ENCODE results near the gene CTSC. TPM values are rescaled to one million over a fixed set of nuclear protein-coding genes. Genes with fewer than 3 reads are reported as not detected.

The CTSC gene
- polyA plus RNA-seq, 3 donors, result 150 to 415 (median 284) TPM

DNA sequence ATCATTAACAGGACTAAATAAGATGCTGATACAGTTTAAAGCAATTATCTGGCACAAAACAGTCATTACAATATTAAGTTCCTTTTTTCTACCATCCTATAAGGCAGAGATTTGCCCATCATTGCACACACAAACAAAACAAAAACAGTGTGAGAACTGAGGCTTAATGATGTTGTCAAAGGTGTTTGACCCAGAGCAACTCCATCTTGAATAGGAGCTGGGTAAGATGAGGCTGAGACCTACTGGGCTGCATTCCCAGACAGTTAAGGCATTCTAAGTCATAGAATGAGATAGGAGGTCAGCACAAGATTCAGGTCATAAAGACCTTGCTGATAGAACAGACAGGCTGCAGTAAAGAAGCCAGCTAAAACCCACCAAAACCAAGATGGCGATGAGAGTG is 33.2 kb downstream of the CTSC start:
- intact Hi-C loops (cut with micrococcal nuclease), result no loop called here
- H3K9me3 Mint-ChIP-seq, result peaks cover 0 to 2% (median 0%) of the 10 kb centered on the region in 7 donors
- H3K36me3 Mint-ChIP-seq, result peaks cover 75 to 92% of the 10 kb centered on the region in 2 donors
- no peaks in the 10 kb centered on the region for H3K27me3 Mint-ChIP-seq (ENCODE audit: low read depth in 3 of 3)
- H3K79me2 ChIP-seq (ENCODE audit: insufficient read depth, low read length), result peaks cover 17% of the 10 kb centered on the region
- peaks cover 64 to 99% of the 10 kb centered on the region in 2 donors for H3K36me3 ChIP-seq (replicated peaks in 1 of 2; ENCODE audit: control insufficient read depth in 1 of 2, insufficient read depth in 2 of 2, low read length in 2 of 2)
- H3K4me3 ChIP-seq (replicated peaks in 1 of 3; ENCODE audit: low read depth in 2 of 3, low read length in 3 of 3), result no peak overlapping the region
- H3K4me3 Mint-ChIP-seq, result no peak overlapping the region
- H3K27ac ChIP-seq (ENCODE audit: low read depth in 1 of 2, low read length in 2 of 2), result peak overlapping the region in 1 of 2 donors; percentile 50
- H3K4me1 Mint-ChIP-seq, result peaks cover 12% of the 10 kb centered on the region
- H3K9me3 ChIP-seq (replicated peaks in 1 of 2; ENCODE audit: control insufficient read depth in 1 of 2, insufficient read depth in 1 of 2, low read length in 2 of 2), result no peaks in the 10 kb centered on the region
- no peak overlapping the region for H3K9ac ChIP-seq (ENCODE audit: insufficient read depth, low read length, poor library complexity, severe bottlenecking)
- H2AFZ ChIP-seq (ENCODE audit: insufficient read depth, low read depth, low read length, poor library complexity, severe bottlenecking), result no peak overlapping the region
- peaks cover 47% of the 10 kb centered on the region for H4K20me1 ChIP-seq (ENCODE audit: insufficient read depth, low read length)
- no peak overlapping the region for H3K4me2 ChIP-seq (replicated peaks; ENCODE audit: extremely low read depth, low read length, poor library complexity, severe bottlenecking)
- TF ChIP-seq, protein P1, sequence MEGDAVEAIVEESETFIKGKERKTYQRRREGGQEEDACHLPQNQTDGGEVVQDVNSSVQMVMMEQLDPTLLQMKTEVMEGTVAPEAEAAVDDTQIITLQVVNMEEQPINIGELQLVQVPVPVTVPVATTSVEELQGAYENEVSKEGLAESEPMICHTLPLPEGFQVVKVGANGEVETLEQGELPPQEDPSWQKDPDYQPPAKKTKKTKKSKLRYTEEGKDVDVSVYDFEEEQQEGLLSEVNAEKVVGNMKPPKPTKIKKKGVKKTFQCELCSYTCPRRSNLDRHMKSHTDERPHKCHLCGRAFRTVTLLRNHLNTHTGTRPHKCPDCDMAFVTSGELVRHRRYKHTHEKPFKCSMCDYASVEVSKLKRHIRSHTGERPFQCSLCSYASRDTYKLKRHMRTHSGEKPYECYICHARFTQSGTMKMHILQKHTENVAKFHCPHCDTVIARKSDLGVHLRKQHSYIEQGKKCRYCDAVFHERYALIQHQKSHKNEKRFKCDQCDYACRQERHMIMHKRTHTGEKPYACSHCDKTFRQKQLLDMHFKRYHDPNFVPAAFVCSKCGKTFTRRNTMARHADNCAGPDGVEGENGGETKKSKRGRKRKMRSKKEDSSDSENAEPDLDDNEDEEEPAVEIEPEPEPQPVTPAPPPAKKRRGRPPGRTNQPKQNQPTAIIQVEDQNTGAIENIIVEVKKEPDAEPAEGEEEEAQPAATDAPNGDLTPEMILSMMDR (IDR thresholded peaks at IDR 0.05), result no peak
- H3K4me1 ChIP-seq (ENCODE audit: control insufficient read depth in 1 of 2, insufficient read depth in 2 of 2, low read length in 2 of 2), result peaks cover 0 to under 1% of the 10 kb centered on the region in 2 donors
- DNase-seq, result no peak
- no CpG with 5 or more reads among the region's 1 CpG for WGBS (ENCODE audit: insufficient coverage)
- H3K27me3 ChIP-seq (ENCODE audit: control insufficient read depth in 2 of 2, insufficient read depth in 2 of 2, low read length in 2 of 2), result no peaks in the 10 kb centered on the region
- peak overlapping the region in 3 of 7 donors; percentile 7 to 68 (median 17) for H3K27ac Mint-ChIP-seq

DNA sequence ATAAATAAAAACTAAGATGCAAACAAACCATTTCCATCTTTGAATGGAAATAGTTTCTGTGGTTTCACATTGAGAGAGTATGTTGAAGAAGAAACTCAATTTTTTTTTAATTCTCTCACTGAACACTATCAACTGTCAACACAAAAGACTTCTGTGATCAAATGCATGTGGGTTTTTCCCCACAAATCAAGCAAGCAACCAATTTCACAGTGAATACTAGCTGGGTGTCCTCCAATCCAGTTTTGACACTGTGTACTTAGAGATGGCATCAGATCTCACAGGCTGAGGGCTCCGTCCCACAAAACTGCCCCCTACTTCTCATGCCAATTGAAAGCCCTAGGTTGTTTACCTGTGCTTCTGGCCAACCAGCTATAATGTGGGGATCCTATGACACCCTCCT is 34.5 kb downstream of the CTSC start:
- no peaks in the 10 kb centered on the region for H3K27me3 ChIP-seq (ENCODE audit: control insufficient read depth in 2 of 2, insufficient read depth in 2 of 2, low read length in 2 of 2)
- H3K27ac Mint-ChIP-seq, result peak overlapping the region in 1 of 7 donors; percentile 67
- H3K4me1 Mint-ChIP-seq, result peaks cover 22% of the 10 kb centered on the region
- peaks cover 0 to 2% (median 0%) of the 10 kb centered on the region in 7 donors for H3K9me3 Mint-ChIP-seq
- H3K4me3 ChIP-seq (replicated peaks in 1 of 3; ENCODE audit: low read depth in 2 of 3, low read length in 3 of 3), result no peak overlapping the region
- peak overlapping the region in 1 of 2 donors; percentile 54 for H3K27ac ChIP-seq (ENCODE audit: low read depth in 1 of 2, low read length in 2 of 2)
- H2AFZ ChIP-seq (ENCODE audit: insufficient read depth, low read depth, low read length, poor library complexity, severe bottlenecking), result no peak overlapping the region
- TF ChIP-seq, protein P1 (IDR thresholded peaks at IDR 0.05), result no peak
- H3K36me3 Mint-ChIP-seq, result peaks cover 70 to 85% of the 10 kb centered on the region in 2 donors
- no CpG with 5 or more reads among the region's 1 CpG for WGBS (ENCODE audit: insufficient coverage)
- H4K20me1 ChIP-seq (ENCODE audit: insufficient read depth, low read length), result peaks cover 45% of the 10 kb centered on the region
- intact Hi-C loops (cut with micrococcal nuclease), result no loop called here
- no peaks in the 10 kb centered on the region for H3K27me3 Mint-ChIP-seq (ENCODE audit: low read depth in 3 of 3)
- peaks cover 17% of the 10 kb centered on the region for H3K79me2 ChIP-seq (ENCODE audit: insufficient read depth, low read length)
- H3K9ac ChIP-seq (ENCODE audit: insufficient read depth, low read length, poor library complexity, severe bottlenecking), result no peak overlapping the region
- no peak overlapping the region for H3K4me2 ChIP-seq (replicated peaks; ENCODE audit: extremely low read depth, low read length, poor library complexity, severe bottlenecking)
- no peak for DNase-seq
- no peak overlapping the region for H3K4me3 Mint-ChIP-seq
- H3K9me3 ChIP-seq (replicated peaks in 1 of 2; ENCODE audit: control insufficient read depth in 1 of 2, insufficient read depth in 1 of 2, low read length in 2 of 2), result no peaks in the 10 kb centered on the region
- H3K4me1 ChIP-seq (ENCODE audit: control insufficient read depth in 1 of 2, insufficient read depth in 2 of 2, low read length in 2 of 2), result peaks cover 6 to 8% of the 10 kb centered on the region in 2 donors
- H3K36me3 ChIP-seq (replicated peaks in 1 of 2; ENCODE audit: control insufficient read depth in 1 of 2, insufficient read depth in 2 of 2, low read length in 2 of 2), result peaks cover 58 to 100% of the 10 kb centered on the region in 2 donors

Measured in CD14-positive monocyte (primary cell).